Measurements from ENCODE around the gene ZNF32.

DNA sequence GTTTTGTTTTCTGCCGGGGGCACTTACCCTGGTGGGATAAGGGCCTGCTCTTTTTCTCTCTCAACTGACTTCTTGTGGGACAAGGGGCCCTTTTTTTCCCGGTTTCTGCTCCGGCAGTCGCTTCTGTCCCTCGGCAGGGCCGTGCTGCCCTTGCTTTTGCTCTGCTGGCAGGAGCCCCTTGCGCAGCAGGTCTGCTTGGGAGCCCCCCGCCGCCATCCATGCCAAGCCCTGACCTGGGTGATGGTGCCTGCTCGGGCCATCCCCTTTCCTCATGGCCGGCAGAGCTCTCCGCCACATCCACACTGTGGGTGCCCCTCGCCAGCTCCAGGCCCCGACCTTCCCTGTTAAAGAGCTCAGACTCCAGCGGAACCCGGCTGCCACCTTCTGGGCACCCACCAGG is 47.0 kb upstream of the ZNF32 start:
- TF ChIP-seq, protein P1, sequence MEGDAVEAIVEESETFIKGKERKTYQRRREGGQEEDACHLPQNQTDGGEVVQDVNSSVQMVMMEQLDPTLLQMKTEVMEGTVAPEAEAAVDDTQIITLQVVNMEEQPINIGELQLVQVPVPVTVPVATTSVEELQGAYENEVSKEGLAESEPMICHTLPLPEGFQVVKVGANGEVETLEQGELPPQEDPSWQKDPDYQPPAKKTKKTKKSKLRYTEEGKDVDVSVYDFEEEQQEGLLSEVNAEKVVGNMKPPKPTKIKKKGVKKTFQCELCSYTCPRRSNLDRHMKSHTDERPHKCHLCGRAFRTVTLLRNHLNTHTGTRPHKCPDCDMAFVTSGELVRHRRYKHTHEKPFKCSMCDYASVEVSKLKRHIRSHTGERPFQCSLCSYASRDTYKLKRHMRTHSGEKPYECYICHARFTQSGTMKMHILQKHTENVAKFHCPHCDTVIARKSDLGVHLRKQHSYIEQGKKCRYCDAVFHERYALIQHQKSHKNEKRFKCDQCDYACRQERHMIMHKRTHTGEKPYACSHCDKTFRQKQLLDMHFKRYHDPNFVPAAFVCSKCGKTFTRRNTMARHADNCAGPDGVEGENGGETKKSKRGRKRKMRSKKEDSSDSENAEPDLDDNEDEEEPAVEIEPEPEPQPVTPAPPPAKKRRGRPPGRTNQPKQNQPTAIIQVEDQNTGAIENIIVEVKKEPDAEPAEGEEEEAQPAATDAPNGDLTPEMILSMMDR (IDR thresholded peaks at IDR 0.05; ENCODE audit: insufficient read depth, low read length, poor library complexity, severe bottlenecking) = no peak
- no peak for TF ChIP-seq EZH2phosphoT487 (conservative IDR thresholded peaks at IDR 0.05; ENCODE audit: low read length)
